RWPE1 (cell line): ENCODE results near the gene STRIP1.
"Not testable (repeated sequence)": the region's sequence is repeated elsewhere in the genome, so short reads cannot be mapped to it uniquely, and the experiment has no call there.

Experiments used
- CTCF ChIA-PET: fragments of 350-600 bp; sonication (Branson Sonifier 250); formaldehyde crosslinking; extraction: SDS; loops from one replicate; lab custom pipeline; 2021; lab: Yijun Ruan, JAX
- POLR2A ChIA-PET: fragments of 400-600 bp; formaldehyde crosslinking; extraction: SDS; loops from one replicate; lab custom pipeline; 2020; ENCODE audit warnings: antibody characterized with exemption; ENCODE audit not compliant: low non-redundant PET; lab: Yijun Ruan, JAX
- DNase-seq: peaks from one replicate; pipeline ENCODE4 v3.0.0; 2012; ENCODE audit warnings: low spot score
- H3K27ac ChIP-seq: fragments of 450-650 bp; 2 replicates; pipeline ENCODE4 v1.5.1; 2017
- TF ChIP-seq, protein P1 (sequence below): fragments of 450-650 bp; conservative IDR thresholded peaks from 2 replicates; pipeline ENCODE4 v1.5.1; 2017; ENCODE audit warnings: low read depth, mild to moderate bottlenecking

Gene STRIP1

GRCh38 chr1:110076789-110077500 lies 42.5 kb downstream of the STRIP1 start:
- no peak overlapping the region for H3K27ac ChIP-seq
- TF ChIP-seq, protein P1, sequence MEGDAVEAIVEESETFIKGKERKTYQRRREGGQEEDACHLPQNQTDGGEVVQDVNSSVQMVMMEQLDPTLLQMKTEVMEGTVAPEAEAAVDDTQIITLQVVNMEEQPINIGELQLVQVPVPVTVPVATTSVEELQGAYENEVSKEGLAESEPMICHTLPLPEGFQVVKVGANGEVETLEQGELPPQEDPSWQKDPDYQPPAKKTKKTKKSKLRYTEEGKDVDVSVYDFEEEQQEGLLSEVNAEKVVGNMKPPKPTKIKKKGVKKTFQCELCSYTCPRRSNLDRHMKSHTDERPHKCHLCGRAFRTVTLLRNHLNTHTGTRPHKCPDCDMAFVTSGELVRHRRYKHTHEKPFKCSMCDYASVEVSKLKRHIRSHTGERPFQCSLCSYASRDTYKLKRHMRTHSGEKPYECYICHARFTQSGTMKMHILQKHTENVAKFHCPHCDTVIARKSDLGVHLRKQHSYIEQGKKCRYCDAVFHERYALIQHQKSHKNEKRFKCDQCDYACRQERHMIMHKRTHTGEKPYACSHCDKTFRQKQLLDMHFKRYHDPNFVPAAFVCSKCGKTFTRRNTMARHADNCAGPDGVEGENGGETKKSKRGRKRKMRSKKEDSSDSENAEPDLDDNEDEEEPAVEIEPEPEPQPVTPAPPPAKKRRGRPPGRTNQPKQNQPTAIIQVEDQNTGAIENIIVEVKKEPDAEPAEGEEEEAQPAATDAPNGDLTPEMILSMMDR, result no peak
- POLR2A ChIA-PET, result no interaction called here
- DNase-seq, result no peak
- CTCF ChIA-PET, result interaction anchor here (0.6 to 1.8 kb wide), 3 partner anchors 11 to 17 kb away, joined by 3 to 4 read pairs (median 3); no protein-coding TSS in a partner anchor

- H3K27ac ChIP-seq, CTCF ChIA-PET, POLR2A ChIA-PET, DNase-seq: not testable (repeated sequence)
Observed at GRCh38 chr1:110079995-110080394, 45.6 kb downstream of the STRIP1 start.

- DNase-seq, result no peak
- POLR2A ChIA-PET, result no interaction called here
- H3K27ac ChIP-seq, result no peak overlapping the region
- CTCF ChIA-PET, result interaction anchor here (0.8 kb wide), 1 partner anchor 28 kb away, joined by 3 read pairs; no protein-coding TSS in a partner anchor
- TF ChIP-seq, protein P1, result no peak
Observed at GRCh38 chr1:110081061-110081460, 46.6 kb downstream of the STRIP1 start.

GRCh38 chr1:110082477-110082876 lies 48.1 kb downstream of the STRIP1 start:
- no peak for DNase-seq
- ChIA-PET POLR2A (no interaction called here), CTCF (interaction anchor here (1.3 kb wide), 1 partner anchor 24 kb away, joined by 4 read pairs; no protein-coding TSS in a partner anchor)
- H3K27ac ChIP-seq, result no peak overlapping the region
- TF ChIP-seq, protein P1, result no peak

DNA sequence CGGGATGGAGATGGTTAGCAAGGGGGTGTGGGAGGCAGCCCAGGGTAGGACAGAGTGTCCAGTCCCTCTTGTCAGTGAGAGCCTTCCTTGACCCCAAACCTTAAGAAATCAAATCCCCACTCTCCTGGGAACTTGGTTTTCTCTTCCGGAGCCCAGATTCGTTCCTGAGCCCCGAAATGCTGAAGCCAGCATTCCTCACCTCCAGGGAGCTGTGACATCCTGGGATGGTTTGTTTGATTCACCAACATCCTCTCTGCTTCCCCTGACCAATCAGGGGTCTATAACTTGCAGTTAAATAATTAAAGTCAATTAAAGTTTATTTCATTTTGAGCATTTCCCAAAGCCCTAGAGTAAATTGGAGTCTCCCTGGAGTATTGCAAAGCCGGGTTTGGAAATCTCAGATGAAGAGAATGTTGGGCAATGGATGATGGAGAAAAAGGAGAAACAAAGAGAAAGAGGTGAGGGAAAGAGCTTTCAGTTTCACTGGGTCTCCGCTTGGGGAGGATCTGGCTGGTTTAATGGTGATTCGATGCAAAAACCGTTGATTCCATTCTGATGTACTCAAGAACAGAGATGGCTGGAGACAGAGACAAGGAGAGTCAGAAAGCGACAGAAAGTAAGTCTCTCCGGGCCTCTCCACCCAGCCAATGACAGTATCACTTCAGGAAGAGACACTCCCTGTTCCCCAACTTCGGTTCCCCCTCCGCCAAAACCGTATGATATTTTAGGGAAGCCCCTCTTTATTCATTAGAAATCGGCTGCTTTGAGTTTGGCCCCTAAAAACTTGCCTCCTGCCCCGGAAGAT lies 48.8 kb downstream of the STRIP1 start:
- DNase-seq, result no peak
- no peak overlapping the region for H3K27ac ChIP-seq
- CTCF ChIA-PET, result no interaction called here
- TF ChIP-seq, protein P1, result no peak
- POLR2A ChIA-PET, result no interaction called here

DNA sequence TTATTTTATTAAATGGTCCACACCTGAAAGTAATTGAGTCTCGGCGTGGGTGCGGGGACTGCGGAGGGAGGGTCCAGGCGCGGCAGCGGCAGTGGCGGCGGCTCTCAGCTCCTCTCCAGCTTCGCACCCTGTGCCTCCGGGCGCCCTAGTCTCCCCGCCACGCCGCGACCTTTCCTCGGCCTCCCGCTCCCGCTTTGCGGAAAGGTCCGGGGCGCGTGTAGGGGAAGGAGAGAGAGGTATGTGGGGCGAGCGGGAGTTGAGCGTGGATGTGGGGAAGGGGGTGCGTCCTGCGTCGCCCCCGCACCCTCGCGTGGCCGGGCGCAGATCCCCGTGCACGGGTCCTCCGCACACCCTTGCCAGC lies 49.4 kb downstream of the STRIP1 start:
- H3K27ac ChIP-seq, result no peak overlapping the region
- TF ChIP-seq, protein P1, result no peak
- POLR2A ChIA-PET, result no interaction called here
- DNase-seq, result no peak
- CTCF ChIA-PET, result no interaction called here
